Measurements from ENCODE around the gene POLR3E. TPM values are rescaled to one million over a fixed set of nuclear protein-coding genes. Genes with fewer than 3 reads are reported as not detected.

POLR3E gene
- total and polyA plus RNA-seq, 2 donors (not counting 3 experiments of a cell fraction or from before 2014, with no cell fraction given), result 48.3 to 62.2 TPM

DNA sequence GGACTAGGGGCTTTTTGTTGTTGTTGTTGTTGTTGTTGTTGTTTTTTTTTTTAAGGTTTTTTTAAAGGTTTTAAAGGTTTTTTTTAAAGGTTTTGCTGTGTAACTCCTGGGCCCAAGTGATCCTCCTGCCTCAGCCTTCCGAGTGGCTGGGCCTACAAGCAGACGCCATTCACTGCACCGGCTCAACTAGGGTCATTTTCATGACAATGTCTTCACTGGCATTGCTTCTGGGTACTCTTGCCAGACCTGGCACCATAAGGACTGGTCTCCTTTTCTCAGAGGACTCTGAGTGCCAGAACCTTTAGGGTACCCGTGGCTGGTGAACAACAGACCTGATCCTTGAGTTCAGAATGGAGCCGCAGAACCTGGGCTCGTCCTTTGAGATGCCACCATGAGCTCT is 20.4 kb downstream of the POLR3E start:
- intact Hi-C loops (cut with micrococcal nuclease), result no loop called here
- ChIA-PET POLR2A (no interaction called here), CTCF (interaction anchor here (0.7 to 2.5 kb wide), 2 partner anchors 12 to 17 kb away, joined by 3 to 10 read pairs; no protein-coding TSS in a partner anchor)
- DNase-seq (ENCODE audit: low read depth, low spot score) (no peak), FAIRE-seq (no peak)
- Histone ChIP-seq H3K4me2 (ENCODE audit: insufficient read depth, low read length) (no peak overlapping the region), H3K9me3 (replicated peaks; ENCODE audit: control insufficient read depth, insufficient read depth, low read length) (no peaks in the 10 kb centered on the region), H3K79me2 (ENCODE audit: control insufficient read depth, insufficient read depth, low read length) (peaks cover 6% of the 10 kb centered on the region), H3K27me3 (ENCODE audit: control insufficient read depth in 2 of 2, insufficient read depth in 2 of 2, low read length in 2 of 2) (no peaks in the 10 kb centered on the region), H3K9ac (replicated peaks; ENCODE audit: extremely low read depth, insufficient read depth, low read length) (no peak overlapping the region), H3K4me1 (ENCODE audit: control insufficient read depth, extremely low read depth, insufficient read depth, low read length) (peaks cover 14% of the 10 kb centered on the region), H3K27ac (ENCODE audit: insufficient read depth, low read depth, low read length) (no peak overlapping the region), H3K9me1 (replicated peaks; ENCODE audit: control insufficient read depth, extremely low read depth, insufficient read depth, low read length) (no peaks in the 10 kb centered on the region), H3K36me3 (ENCODE audit: control insufficient read depth in 2 of 2, extremely low read depth in 1 of 2, insufficient read depth in 2 of 2, low read length in 2 of 2) (peaks cover 6 to 32% of the 10 kb centered on the region in 2 experiments), H4K20me1 (replicated peaks; ENCODE audit: control insufficient read depth, extremely low read depth, insufficient read depth, low read length) (no peaks in the 10 kb centered on the region), H3K4me3 (replicated peaks in 1 of 3; ENCODE audit: insufficient read depth in 1 of 3, low read depth in 1 of 3, low read length in 3 of 3) (no peak overlapping the region), H2AFZ (ENCODE audit: low read depth, low read length) (no peak overlapping the region)
- TF ChIP-seq POLR2AphosphoS5 (IDR thresholded peaks at IDR 0.05; ENCODE audit: insufficient read depth, low read depth, low read length) (no peak), GATA2 (IDR thresholded peaks at IDR 0.05; ENCODE audit: insufficient read depth, insufficient read length, low read depth, low read length) (no peak), POLR2A (IDR thresholded peaks at IDR 0.05; ENCODE audit: low read depth, low read length) (no peak), JUN (IDR thresholded peaks at IDR 0.05; ENCODE audit: borderline replicate concordance, insufficient read depth, insufficient read length, low read depth) (no peak), EZH2 (IDR thresholded peaks at IDR 0.05; ENCODE audit: borderline replicate concordance, low read depth, low read length, severe bottlenecking) (no peak), MYC (IDR thresholded peaks at IDR 0.05; ENCODE audit: low read depth, low read length) (no peak), FOS (IDR thresholded peaks at IDR 0.05; ENCODE audit: borderline replicate concordance, insufficient read depth, low read length) (no peak)
- TF ChIP-seq, protein P1, sequence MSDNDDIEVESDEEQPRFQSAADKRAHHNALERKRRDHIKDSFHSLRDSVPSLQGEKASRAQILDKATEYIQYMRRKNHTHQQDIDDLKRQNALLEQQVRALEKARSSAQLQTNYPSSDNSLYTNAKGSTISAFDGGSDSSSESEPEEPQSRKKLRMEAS (IDR thresholded peaks at IDR 0.05; ENCODE audit: insufficient read depth, insufficient read length), result no peak
- TF ChIP-seq, protein P2, sequence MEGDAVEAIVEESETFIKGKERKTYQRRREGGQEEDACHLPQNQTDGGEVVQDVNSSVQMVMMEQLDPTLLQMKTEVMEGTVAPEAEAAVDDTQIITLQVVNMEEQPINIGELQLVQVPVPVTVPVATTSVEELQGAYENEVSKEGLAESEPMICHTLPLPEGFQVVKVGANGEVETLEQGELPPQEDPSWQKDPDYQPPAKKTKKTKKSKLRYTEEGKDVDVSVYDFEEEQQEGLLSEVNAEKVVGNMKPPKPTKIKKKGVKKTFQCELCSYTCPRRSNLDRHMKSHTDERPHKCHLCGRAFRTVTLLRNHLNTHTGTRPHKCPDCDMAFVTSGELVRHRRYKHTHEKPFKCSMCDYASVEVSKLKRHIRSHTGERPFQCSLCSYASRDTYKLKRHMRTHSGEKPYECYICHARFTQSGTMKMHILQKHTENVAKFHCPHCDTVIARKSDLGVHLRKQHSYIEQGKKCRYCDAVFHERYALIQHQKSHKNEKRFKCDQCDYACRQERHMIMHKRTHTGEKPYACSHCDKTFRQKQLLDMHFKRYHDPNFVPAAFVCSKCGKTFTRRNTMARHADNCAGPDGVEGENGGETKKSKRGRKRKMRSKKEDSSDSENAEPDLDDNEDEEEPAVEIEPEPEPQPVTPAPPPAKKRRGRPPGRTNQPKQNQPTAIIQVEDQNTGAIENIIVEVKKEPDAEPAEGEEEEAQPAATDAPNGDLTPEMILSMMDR (IDR thresholded peaks at IDR 0.05; ENCODE audit: extremely low read depth in 1 of 2, insufficient read depth in 1 of 2, low read depth in 1 of 2, low read length in 2 of 2), result no peak
- BruUV-seq (replicated peaks), result no TSS peak
- dilution Hi-C loops (cut with MboI; ENCODE audit: extremely low pct_ligation_motif_present, low sequenced_read_pairs), result no loop called here
